GM18508 (cell line): ENCODE data around the gene MARCHF2.

Experiments
- ATAC-seq: cut with Tn5 transposase; IDR thresholded peaks from one replicate; pipeline ENCODE4 v1.9.1; 2021; ENCODE audit warnings: moderate number of reproducible peaks; ENCODE audit not compliant: insufficient read depth, unreplicated experiment

The MARCHF2 gene

DNA sequence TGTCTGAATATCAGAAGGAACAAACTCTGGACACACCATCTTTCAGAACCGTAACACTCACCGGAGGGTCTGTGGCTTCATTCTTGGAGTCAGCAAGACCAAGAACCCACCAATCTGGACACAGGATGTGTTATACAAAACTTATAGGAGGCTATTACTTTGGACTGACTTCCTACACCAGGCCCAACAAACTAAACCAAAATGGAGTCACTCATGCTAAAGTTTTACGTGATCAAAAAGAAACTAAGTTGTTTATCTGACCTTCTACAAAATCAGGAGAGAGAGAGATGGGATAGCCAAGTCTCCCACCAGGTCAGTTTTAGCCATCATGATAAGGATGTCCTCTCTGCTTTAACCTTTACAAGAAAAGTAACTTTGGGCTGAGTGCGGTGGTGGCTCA is 26.1 kb upstream of the MARCHF2 start:
- ATAC-seq: no peak

DNA sequence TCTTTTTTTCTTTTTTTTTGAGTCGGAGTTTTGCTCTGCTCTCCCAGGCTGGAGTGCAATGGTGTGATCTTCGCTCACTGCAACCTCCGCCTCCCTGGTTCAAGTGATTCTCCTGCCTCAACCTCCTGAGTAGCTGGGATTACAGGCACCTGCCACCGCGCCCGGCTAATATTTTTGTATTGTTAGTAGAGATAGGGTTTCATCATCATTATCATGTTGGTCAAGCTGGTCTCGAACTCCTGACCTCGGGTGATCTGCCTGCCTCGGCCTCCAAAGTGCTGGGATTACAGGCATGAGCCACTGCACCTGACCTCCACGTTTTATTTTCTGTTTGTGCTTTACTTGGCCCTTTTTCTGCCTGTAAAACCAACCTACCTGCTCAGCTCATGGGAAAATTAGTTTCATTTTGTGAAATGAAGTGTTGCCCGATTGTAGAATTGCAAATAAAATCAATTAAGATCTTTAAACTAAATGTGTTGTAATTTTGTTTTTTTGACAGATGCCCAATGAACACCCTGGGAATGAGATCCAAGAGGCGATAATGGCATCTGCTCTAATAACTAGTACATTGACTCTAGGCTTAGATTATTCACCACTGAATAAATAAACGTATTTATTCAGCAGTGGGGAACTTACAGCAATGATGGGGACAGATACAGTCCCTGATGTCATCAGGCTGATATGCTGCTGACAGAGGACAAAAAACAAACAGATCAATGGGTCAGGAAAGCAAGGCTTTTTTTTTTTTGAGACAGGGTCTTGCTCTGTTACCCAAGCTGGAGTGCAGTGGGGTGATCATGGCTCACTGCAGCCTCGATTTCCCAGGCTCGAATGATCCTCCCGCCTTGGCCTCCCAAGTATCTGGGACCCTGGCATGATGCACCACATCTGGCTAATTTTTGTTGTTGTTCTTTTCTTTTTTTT is 25.2 kb upstream of the MARCHF2 start:
- ATAC-seq: no peak

DNA sequence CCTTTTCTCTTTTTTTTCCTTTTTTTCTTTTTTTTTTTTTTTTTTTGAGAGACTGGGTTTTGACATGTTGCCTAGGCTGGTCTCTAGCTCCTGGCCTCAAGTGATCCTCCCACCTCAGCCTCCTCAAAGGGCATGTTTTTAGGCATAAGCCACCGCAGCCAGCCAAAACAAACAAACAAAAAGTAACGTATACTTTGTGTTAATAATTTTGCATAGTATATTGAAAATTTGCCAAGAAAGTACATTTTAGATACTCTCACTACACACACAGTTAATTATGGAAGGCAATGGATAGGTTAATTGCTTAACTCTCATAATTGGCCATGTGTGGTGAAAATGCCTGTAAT is 24.5 kb upstream of the MARCHF2 start:
- ATAC-seq: no peak

DNA sequence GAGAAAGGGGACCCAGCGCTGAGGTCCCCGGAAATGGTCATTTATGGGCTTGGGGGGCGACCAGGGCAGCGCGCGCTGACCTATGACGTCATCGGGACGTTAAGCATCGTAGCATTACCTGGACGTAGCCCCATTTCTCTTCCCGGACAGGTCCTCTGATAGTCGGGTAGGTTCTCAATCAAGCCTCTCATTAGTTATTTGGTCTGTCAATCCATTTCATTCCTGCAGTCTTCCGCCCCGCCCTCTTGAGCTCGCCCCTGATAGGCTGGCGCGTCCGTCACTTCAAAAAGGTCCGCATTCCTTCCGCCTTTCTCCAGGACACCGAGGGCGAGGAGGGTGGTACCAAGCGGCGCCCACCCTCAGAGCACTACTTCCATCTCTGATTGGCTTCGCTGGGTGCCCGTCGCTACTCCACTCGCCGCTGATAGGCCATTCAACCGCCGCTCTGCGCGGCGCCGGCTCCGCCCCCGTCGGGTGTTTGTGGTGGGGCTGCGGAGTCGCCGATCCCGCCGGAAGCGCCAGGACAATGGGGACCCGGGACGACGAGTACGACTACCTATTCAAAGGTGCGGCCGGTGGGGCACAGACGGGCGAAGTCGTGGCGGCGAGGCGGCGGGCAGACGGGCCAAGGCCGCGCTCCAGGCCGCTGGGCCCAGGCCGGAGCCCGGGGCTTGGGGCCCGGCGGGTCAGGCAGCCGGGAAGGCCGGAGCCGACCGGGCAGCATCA is 23.1 kb upstream of the MARCHF2 start, which contains the start of gene RAB11B:
RAB11B (plus strand) TSS at position 470 of the 726 bp plus-strand sequence; CDS start at position 527, 57 bp downstream.
- peak; percentile 88 for ATAC-seq

DNA sequence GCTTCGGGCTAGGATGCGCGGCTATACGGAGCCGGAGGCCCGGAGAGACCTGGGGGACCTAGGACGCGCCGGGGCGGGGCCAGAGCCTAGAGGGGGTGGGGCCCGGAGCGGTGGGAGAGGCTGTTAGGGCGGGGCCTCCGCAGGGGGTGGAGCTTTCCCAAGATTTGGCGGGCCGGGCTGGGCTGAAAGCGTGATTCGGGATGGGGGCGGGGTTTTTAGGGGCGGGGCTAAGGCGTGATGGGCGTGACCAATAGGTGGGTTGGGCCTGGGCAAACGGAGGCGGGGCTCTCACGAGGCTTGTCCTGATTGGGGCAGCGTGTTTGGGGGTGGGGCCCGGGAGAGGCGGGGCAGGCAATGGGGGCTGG is 22.5 kb upstream of the MARCHF2 start:
- ATAC-seq: no peak

DNA sequence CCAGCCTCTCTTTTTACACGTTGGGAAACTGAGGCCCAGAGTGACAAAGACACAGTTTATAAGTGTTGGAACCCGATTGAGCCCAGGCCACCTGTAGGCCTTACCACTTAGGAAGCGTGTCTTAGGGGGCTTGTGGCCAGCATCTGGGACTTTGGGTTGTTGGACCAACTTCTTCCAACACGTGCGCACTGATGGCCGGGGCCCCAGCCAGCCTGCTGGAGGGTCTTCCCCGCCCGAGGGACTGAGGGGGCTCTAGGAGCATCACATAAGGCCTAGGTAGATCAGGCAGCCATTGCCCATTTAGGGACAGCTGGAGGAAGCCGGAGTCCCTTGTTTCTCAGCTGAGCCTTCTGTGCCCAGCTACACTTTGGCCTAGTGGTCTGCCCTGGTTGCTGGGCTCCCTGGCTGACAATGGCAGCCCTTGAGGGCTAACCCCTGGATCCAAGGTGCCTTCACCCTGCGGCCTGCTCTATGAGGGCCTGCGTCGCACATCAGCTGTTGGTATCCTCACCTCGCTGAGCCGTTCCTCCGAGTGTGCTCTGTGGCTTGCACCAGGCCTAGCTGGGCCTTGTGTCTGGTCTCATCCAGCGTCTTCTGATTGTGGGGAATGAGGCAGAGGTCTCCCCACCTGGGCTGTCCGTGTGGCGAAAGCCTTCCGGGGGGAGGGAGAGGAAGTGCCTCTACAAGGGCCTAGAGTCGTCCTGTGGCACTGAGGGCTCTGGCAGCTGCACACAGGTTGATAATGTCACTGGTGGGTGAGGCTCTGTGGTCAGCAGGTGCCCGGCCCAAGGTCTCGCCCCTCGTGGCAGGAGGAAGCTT is 21.7 kb upstream of the MARCHF2 start:
- no peak for ATAC-seq

DNA sequence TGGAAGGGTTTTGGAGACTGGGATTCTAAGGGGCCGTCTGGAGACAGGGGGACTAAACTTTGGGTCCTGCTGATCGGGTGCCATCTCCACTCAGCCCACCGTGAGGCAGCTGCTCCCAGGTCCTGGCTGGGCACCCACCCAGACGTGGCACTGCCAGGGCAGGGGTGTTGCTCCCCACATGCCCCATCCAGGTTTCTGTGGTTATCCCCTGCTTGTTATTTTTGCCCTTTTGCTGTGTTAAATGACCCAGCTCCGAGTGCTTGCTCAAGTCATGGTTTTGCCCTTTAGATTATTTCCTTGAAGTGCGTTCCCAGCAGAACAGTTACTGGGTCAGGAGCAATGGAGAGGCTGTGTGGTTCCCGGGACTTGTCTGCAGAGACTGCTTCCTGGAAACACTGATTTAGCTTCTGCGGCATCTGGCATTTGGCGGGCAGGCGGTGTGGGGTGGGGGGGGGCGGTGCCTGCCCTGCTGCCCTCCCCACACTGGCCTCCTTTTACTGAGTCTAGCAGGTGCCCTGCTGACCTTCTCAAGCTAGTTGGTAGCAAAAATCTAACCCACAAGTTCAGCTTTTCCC is 21.0 kb upstream of the MARCHF2 start:
- no peak for ATAC-seq

DNA sequence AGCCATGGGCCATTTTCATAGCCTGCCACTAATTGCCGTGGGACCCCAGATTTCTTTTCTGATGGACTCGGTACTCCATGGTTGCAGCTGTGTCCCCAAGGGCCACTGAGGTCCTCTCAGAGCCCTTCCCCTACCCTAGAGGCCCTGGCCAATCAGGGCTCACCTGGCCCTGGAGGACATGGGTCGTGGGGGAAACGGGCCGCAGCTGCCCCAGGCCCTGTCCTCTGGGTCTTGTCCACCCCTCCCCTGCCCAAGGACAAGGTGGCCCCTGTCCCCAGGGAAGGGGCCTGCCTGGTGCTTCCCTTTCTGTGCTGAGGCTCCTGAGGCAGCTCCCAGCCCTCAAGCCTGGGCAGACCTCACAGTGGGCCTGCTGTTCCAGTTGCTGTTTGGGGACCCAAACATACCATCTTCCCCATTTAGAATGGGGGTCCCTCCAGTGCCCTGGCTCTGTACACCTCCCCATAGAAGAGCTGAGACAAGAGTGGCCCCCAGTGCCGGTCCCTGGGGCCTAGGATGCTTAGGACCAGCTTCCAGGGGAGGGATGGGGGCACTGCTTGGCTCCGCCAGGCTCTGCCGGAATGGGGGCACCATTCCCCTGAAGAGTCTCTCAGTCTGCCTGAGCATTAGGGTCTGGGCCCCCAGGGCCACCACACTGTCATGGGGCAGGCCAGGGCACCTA is 19.8 kb upstream of the MARCHF2 start:
- ATAC-seq: no peak

DNA sequence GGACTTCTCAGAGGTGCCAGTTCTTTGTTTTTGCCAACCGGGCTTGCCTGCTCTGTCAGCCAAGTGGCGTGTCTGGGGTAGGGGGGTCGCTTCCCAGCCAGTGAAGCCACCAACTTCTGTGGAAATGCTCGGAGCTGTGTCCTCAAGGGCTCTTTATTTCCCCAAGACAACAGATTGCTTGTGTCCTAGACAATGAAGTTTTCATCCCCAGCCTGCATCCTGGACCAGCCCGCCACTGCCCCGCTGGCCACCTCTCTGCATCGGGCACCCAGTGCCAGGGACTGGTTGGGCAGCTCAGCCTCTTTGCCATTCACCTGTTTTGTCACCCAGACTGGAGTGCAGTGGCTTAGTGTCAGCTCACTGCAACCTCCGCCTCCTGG is 19.2 kb upstream of the MARCHF2 start:
- no peak for ATAC-seq

DNA sequence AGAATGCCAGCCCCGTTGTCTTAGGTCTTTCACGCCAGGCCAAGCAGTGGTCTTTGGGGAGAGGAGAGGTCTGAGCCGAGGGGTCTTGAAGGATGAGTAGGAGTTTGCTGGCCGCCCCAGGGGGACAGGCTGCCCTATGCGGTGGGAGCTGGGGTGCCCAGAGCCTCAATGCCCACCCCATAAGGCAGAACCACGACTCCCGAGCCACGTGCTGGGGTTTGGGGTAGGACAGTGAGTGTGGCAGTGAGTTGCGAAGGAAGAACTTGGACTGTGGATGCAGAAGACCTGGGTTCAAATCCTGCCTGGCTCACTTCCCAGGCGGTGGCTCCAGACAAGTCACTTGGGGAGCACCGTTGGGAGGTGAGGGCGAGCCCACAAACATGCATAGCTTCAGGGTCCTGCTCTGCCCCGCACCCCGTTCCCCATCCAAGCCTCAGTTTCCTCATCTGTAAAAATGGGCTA is 17.5 kb upstream of the MARCHF2 start:
- no peak for ATAC-seq

DNA sequence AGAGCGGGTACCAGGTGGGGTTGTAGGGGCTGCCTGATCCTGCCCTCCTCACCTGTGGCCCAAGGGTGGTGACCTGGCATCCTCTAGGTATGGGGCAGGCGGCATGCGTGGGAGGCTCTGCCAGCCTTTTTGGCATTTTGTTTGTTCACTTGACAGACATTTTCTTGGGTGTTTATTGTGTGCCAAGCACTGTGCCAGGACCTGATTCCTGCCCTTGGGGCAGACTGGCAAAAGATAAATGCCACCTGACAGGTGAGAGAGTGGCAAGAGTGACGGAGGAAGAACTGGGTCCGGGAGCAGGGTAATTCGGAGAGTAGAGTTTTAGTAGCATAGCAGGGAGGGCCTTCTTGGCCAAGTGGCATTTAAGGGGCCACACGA is 16.9 kb upstream of the MARCHF2 start:
- no peak for ATAC-seq

DNA sequence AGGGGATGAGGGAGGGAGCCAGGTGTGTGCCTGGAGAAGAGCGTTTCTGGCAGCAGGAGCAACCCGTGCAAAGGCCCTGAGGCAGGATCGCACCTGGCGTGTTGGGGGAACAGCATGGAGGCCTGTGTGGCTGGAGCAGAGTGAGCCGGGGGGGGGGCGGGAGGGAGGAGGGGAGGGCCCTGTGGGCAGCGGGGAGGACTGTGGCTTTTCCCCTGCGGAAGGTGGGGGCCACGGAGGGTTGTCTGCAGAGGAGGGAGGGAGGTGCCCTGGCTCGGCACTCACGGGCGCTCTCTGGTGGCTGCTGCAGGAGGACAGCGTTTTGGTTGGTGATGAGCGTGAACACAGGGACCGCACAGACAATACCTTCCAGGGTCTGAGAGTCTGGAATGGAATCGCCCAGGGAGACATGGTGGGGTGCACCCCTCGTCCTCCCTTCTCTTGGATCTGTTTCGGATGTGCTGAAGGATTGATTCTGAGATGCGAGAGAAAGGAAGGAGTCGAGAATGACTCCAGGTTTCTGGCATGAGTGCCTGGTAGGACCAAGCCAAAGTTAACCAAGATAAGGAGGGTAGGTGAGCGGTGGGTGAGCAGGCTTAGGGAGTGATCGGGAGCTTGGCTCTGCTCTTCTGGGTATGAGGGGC is 16.4 kb upstream of the MARCHF2 start:
- no peak for ATAC-seq

DNA sequence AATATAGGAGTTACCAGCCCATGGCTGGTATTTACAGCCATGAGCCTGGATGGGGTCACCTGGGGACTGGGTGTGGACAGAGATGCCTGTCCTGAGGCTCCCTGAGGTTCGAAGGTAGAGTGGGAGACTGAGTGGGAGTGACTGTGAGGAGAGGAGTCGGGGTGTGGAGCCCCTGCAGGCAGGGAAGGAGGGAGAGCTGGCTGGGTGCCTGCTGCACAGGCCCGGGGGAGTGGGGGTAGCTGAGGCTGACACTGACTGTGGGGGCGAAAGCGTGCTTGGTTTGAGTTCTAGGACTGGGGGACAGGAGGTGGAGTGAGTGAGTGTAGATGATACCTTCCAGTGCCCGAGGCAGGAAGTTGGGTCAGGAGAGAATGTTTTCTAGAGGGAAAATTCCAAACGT is 15.8 kb upstream of the MARCHF2 start:
- ATAC-seq: no peak

DNA sequence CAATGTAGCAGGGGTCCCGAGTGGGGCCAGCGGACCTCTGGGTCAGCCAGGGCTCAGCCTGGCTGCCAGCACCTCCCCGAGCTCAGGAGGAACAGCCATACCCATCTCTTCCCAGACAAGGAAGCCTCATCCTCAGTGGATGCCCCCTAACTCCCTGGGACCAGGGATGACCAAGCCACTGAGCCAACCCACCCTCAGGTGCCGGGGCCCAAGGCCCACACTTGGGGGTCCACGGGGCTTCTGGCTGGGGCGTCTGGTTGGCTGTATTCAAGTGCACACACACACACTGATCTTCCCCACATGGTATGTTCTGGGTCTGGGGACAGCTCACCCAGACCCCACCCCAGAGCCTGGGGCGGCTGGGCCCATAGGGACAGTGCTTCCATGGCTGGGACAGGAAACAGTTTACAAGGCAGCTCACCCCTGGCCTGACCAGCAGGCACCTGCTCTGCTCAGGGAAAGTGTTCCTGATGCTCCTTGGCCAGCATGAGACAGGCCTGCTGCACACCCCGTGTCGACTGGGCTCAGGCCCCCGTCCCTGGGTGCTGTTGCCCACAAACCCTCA is 15.3 kb upstream of the MARCHF2 start:
- no peak for ATAC-seq

DNA sequence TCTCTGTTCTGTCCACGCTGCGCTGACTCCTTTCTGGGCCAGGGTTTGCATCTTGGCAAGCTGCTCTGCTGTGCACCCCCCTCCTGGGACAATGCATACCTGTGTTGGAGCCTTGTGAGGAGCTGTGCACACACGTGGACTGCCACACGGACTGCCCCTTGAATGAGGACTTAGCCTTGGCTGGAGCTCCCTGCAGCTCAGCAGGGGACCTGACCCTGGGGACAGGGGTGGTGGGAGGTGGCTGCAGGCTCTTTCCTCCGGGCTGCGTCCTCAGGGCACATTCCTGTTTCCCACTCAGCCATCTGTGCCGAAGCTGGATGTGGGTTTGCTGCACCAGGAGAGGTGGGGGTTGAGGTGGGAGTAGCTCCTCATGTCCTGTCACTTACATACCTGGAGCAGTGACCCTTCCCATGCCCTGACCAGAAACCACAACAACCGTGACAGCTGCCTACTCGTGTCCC is 14.8 kb upstream of the MARCHF2 start:
- ATAC-seq: no peak

DNA sequence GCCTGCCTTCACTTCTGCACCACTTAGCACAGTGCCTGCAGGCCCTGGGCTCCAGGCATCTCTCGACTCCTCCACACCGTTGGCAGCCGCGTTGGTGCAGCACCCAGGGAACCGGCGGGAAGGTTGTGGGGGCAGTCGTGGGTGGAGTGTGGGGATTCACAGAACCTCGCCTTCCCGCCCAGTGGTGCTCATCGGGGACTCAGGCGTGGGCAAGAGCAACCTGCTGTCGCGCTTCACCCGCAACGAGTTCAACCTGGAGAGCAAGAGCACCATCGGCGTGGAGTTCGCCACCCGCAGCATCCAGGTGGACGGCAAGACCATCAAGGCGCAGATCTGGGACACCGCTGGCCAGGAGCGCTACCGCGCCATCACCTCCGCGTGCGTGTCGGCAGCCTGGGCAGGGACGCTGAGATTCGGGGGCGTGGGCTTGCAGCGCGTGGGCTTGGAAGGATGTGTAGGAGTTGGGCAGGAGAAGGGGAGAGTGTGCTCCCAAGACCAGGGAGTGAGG is 13.4 kb upstream of the MARCHF2 start:
- ATAC-seq: no peak

DNA sequence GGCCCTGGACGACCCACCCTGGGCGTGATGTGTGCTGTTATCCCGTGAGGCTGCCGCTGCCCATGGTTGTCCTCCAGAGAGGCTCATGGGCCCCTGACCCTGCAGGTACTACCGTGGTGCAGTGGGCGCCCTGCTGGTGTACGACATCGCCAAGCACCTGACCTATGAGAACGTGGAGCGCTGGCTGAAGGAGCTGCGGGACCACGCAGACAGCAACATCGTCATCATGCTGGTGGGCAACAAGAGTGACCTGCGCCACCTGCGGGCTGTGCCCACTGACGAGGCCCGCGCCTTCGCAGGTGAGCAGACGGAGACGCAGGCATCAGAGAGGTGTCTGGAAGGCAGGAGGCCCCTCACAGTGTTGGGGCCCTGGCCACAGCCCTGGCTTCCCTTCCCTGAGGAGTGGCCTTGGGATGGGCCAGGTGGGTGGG is 11.1 kb upstream of the MARCHF2 start:
- no peak for ATAC-seq

DNA sequence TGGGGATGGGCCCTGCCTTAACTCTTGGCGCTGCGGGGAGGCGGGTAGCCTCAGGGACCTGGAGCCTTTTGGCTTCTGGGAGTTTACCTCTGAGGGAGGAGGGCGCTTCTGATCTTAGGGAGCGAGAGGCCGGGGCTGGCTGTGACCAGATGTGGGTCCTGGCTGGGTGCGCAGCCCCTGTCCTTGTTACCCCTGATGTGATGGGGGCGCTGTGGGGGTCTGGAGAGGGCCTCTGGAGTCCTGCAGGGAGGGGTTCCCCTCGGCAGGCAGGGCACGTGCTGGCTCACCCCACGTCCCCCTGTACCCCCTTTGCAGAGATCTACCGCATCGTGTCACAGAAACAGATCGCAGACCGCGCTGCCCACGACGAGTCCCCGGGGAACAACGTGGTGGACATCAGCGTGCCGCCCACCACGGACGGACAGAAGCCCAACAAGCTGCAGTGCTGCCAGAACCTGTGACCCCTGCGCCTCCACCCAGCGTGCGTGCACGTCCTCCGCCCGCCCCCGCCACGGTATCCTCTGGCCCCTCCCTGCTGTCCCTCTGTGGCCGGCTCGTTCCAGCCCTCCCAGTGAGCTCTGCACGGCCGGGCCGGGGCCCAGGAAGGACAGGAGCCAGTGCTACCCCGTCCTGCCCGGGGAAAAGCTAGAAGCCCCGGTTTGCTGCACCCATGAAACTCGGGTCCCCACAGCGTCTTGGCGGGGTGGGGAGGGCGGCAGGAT is 9.8 kb upstream of the MARCHF2 start:
- ATAC-seq: no peak
